GM12878 (cell line): ENCODE data around the gene CACNA1S. TPM values are rescaled to one million over a fixed set of nuclear protein-coding genes. Genes with fewer than 3 reads are reported as not detected.

ENCODE experiments used
- ATAC-seq: fragments of 200-7000 bp; cut with Tn5 transposase; 3 replicates; pipeline ENCODE4 v1.9.1; 2020; ENCODE audit warnings: mild to moderate bottlenecking, moderate library complexity
- BruUV-seq: library from RNA; stranded (reverse); fragments of 400-500 nt; replicated peaks from 2 replicates; lab custom pipeline; 2021; lab: Mats Ljungman, UMichigan
- CTCF ChIA-PET: fragments of 300-600 bp; sonication (Branson Sonifier 250); formaldehyde crosslinking; extraction: SDS; loops from one replicate; lab custom pipeline; 2021; ENCODE audit warnings: inconsistent platforms; lab: Yijun Ruan, JAX
- POLR2A ChIA-PET: fragments of 350-600 bp; formaldehyde crosslinking; extraction: SDS; loops from one replicate; lab custom pipeline; 2021; ENCODE audit warnings: inconsistent platforms; lab: Charles Lee
- RAD21 ChIA-PET: fragments of 300-600 bp; sonication (Branson Sonifier 250); formaldehyde crosslinking; loops from one replicate; lab custom pipeline; 2023; ENCODE audit warnings: antibody characterized with exemption; ENCODE audit not compliant: unreplicated experiment; lab: Charles Lee
- SMC1A ChIA-PET: fragments of 300-600 bp; sonication (Branson Sonifier 250); formaldehyde crosslinking; loops from one replicate; lab custom pipeline; 2023; ENCODE audit not compliant: unreplicated experiment, uncharacterized antibody; lab: Charles Lee
- DNase-seq: peaks from one replicate; pipeline ENCODE4 v3.0.0-alpha.2; 2011; ENCODE audit warnings: low read depth, low spot score
- FAIRE-seq: peaks from 3 replicates; lab custom pipeline; 2011; peaks lifted over from hg19 to GRCh38; lab: Jason Lieb, UNC
- H2AFZ ChIP-seq: 2 replicates; pipeline ENCODE4 v1.6.0; 2011; ENCODE audit warnings: low read depth, low read length, control low read depth; ENCODE audit not compliant: control insufficient read depth
- H3K27ac ChIP-seq: 2 replicates; pipeline ENCODE4 v1.5.1; 2011; ENCODE audit warnings: control low read depth; ENCODE audit not compliant: control insufficient read depth, insufficient read depth
- H3K27me3 ChIP-seq, 2 experiments: replicated peaks in 1 of 2; 2 replicates each; pipeline versions ENCODE4 v1.6.0 to v1.6.1; 2011; ENCODE audit warnings: low read length in 1 of 2; ENCODE audit not compliant: control insufficient read depth in 2 of 2, insufficient read depth in 2 of 2
- H3K36me3 ChIP-seq, 2 experiments: 2 replicates each; pipeline ENCODE4 v1.5.1; 2011; ENCODE audit warnings: low read length in 1 of 2; ENCODE audit not compliant: control insufficient read depth in 2 of 2, insufficient read depth in 2 of 2
- H3K4me1 ChIP-seq: 2 replicates; pipeline ENCODE4 v1.6.1; 2011; ENCODE audit warnings: mild to moderate bottlenecking, low read length, moderate library complexity, mixed read lengths; ENCODE audit not compliant: control insufficient read depth, insufficient read depth
- H3K4me2 ChIP-seq: 2 replicates; pipeline ENCODE4 v1.6.0; 2011; ENCODE audit warnings: control low read depth; ENCODE audit not compliant: control insufficient read depth, insufficient read depth
- H3K4me3 ChIP-seq: fragments of 200-600 bp; sonication (generic); 2 replicates; pipeline ENCODE4 v1.5.1; 2016
- H3K79me2 ChIP-seq: 2 replicates; pipeline ENCODE4 v1.6.0; 2011; ENCODE audit warnings: low read length; ENCODE audit not compliant: control insufficient read depth, insufficient read depth
- H3K9ac ChIP-seq: 2 replicates; pipeline ENCODE4 v1.8.0; 2011; ENCODE audit warnings: low read length, control low read depth, mixed read lengths; ENCODE audit not compliant: control insufficient read depth, insufficient read depth
- H3K9me3 ChIP-seq: replicated peaks from 3 replicates; pipeline ENCODE4 v1.5.1; 2011; ENCODE audit warnings: mild to moderate bottlenecking, low read length; ENCODE audit not compliant: control insufficient read depth, insufficient read depth
- H4K20me1 ChIP-seq: 2 replicates; pipeline ENCODE4 v1.6.0; 2011; ENCODE audit not compliant: control insufficient read depth, insufficient read depth
- BCLAF1 ChIP-seq: fragments of 450-650 bp; IDR thresholded peaks from 2 replicates; pipeline ENCODE4 v1.6.1; 2017; ENCODE audit warnings: antibody characterized with exemption, mild to moderate bottlenecking, moderate library complexity
- CHD2 ChIP-seq: IDR thresholded peaks from 2 replicates; pipeline ENCODE4 v1.6.1; 2011; ENCODE audit warnings: low read depth, low read length, improper control_type of control experiment, borderline replicate concordance
- DPF2 ChIP-seq: fragments of 450-650 bp; IDR thresholded peaks from 2 replicates; pipeline ENCODE4 v1.6.1; 2017; ENCODE audit warnings: mild to moderate bottlenecking
- EP300 ChIP-seq, 2 experiments: fragments of 150-350 bp in 1 of 2; IDR thresholded peaks; 2 replicates each; pipeline ENCODE4 v1.6.1; 2011 to 2012; ENCODE audit warnings: low read depth in 2 of 2, low read length in 2 of 2, borderline replicate concordance in 1 of 2, improper control_type of control experiment in 1 of 2, inconsistent platforms in 1 of 2; ENCODE audit not compliant: control insufficient read depth in 1 of 2
- ETV6 ChIP-seq, 2 experiments: fragments of 450-650 bp in 1 of 2; IDR thresholded peaks in 1 of 2; conservative IDR thresholded peaks in 1 of 2; 2 replicates each; pipeline ENCODE4 v1.6.1; 2014; ENCODE audit warnings: antibody characterized with exemption in 1 of 2, borderline replicate concordance in 1 of 2, low read depth in 1 of 2, mild to moderate bottlenecking in 1 of 2, moderate library complexity in 1 of 2
- FOS ChIP-seq: IDR thresholded peaks from 3 replicates; pipeline ENCODE4 v1.6.1; 2011; ENCODE audit warnings: borderline replicate concordance; ENCODE audit not compliant: insufficient read length; ENCODE audit errors: extremely low read depth
- IKZF1 ChIP-seq: fragments of 450-650 bp; conservative IDR thresholded peaks from 2 replicates; pipeline ENCODE4 v1.6.1; 2017; ENCODE audit warnings: antibody characterized with exemption, mild to moderate bottlenecking
- NFXL1 ChIP-seq: fragments of 450-650 bp; IDR thresholded peaks from 2 replicates; pipeline ENCODE4 v1.6.1; 2017; ENCODE audit warnings: antibody characterized with exemption, mild to moderate bottlenecking, borderline replicate concordance
- SIX5 ChIP-seq: IDR thresholded peaks from 2 replicates; pipeline ENCODE4 v1.6.1; 2011; ENCODE audit warnings: mild to moderate bottlenecking, low read depth, low read length, moderate library complexity; ENCODE audit not compliant: severe bottlenecking
- SKIL ChIP-seq: fragments of 450-650 bp; IDR thresholded peaks from 2 replicates; pipeline ENCODE4 v1.6.1; 2017; ENCODE audit warnings: mild to moderate bottlenecking, low read depth, inconsistent platforms; ENCODE audit not compliant: poor library complexity, severe bottlenecking
- SUPT20H ChIP-seq: IDR thresholded peaks from 2 replicates; pipeline ENCODE4 v1.6.1; 2011; ENCODE audit warnings: low read depth, mild to moderate bottlenecking, low read length, moderate library complexity, borderline replicate concordance; ENCODE audit not compliant: control insufficient read depth
- TARDBP ChIP-seq: IDR thresholded peaks from 2 replicates; pipeline ENCODE4 v1.6.1; 2016; ENCODE audit warnings: borderline replicate concordance
- ZBTB4 ChIP-seq: fragments of 450-650 bp; formaldehyde crosslinking; IDR thresholded peaks from 2 replicates; pipeline ENCODE4 v1.4.0; 2022; ENCODE audit warnings: mild to moderate bottlenecking, moderate library complexity
- ZSCAN29 ChIP-seq: fragments of 450-650 bp; IDR thresholded peaks from 2 replicates; pipeline ENCODE4 v1.6.1; 2017; ENCODE audit warnings: mild to moderate bottlenecking, moderate library complexity
- WGBS: methylation state at CpG from one replicate; pipeline ENCODE4 v1.1.6; 2016; ENCODE audit warnings: low lambda C conversion rate; ENCODE audit not compliant: insufficient replicate concordance, insufficient coverage; ENCODE audit errors: missing lambda C conversion rate; 5-methylcytosine and 5-hydroxymethylcytosine counted together
- in situ Hi-C: fragments of 300-500 bp; cut with MboI; formaldehyde crosslinking; loops from 9 replicates; pipeline ENCODE4 v1.14.3; 2018; ENCODE audit warnings: mixed read lengths
- intact Hi-C: fragments of 100-400 bp; cut with micrococcal nuclease; formaldehyde crosslinking; loops from one replicate; pipeline ENCODE4 v1.14.2; 2022; ENCODE audit not compliant: unreplicated experiment
- polyA plus RNA-seq, 11 experiments: library from polyadenylated mRNA; depleted of rRNA in 4 of 11; unstranded in 6 of 11; stranded (reverse) in 5 of 11; fragments of >200 nt; fragmentation: Nextera tagmentation in 4 of 11; fragmentation: Illumina TruSeq in 1 of 11; extraction: Ambion mirVana in 4 of 11; extraction: Trizol in 1 of 11; gene quantifications; 1 replicate in 1 of 11; 2 replicates in 10 of 11; pipeline versions ENCODE4 v1.2.1 to v1.2.3, GENCODE V29; 2011 to 2016; ENCODE audit warnings: inconsistent platforms in 2 of 11, missing spikeins in 2 of 11, low read depth in 1 of 11
- total RNA-seq, 4 experiments: library from RNA; depleted of rRNA in 3 of 4; stranded (reverse); fragments of >200 nt in 3 of 4; fragmentation: Illumina TruSeq in 1 of 4; extraction: Trizol in 1 of 4; gene quantifications; 2 replicates each; pipeline versions ENCODE4 v1.2.1 to v1.2.3, GENCODE V29; 2013 to 2021

The CACNA1S gene
- total and polyA plus RNA-seq, 10 of the 15 experiments (the other 5 are each of a cell fraction or from before 2014, with no cell fraction given): under 0.01 to 0.04 (median 0.02) TPM; not detected in 6

GRCh38 chr1:201025571-201026002, 86.6 kb downstream of the CACNA1S start:
- ATAC-seq (peak; percentile 4; the same call in 2 of the 3 replicates), DNase-seq (no peak), FAIRE-seq (no peak)
- peaks cover 60% of the 10 kb centered on the region for H3K4me1 ChIP-seq
- in situ Hi-C loops: no loop called here
- H3K9me3 ChIP-seq: no peaks in the 10 kb centered on the region
- peak overlapping the region; percentile 23 for H3K4me2 ChIP-seq
- no peaks in the 10 kb centered on the region for H3K36me3 ChIP-seq
- no peaks in the 10 kb centered on the region for H4K20me1 ChIP-seq
- ChIA-PET SMC1A (interaction anchor here (0.8 to 10.3 kb wide), 19 partner anchors 8 to 628 kb away, joined by 3 to 91 read pairs (median 4); no protein-coding TSS in a partner anchor), CTCF (interaction anchor here (0.6 to 16.7 kb wide), 18 partner anchors 10 to 464 kb away, joined by 3 to 250 read pairs (median 7); no protein-coding TSS in a partner anchor), RAD21 (interaction anchor here (1.0 to 15.8 kb wide), 15 partner anchors 9 to 467 kb away, joined by 3 to 239 read pairs (median 5); no protein-coding TSS in a partner anchor), POLR2A (interaction anchor here (0.6 to 2.6 kb wide), 12 partner anchors 9 to 412 kb away, joined by 3 to 26 read pairs (median 4); partner anchors contain the start of gene DDX59)
- no peak overlapping the region; the same call in 1 of the 2 replicates for H3K9ac ChIP-seq
- no TSS peak for BruUV-seq
- H3K27me3 ChIP-seq: no peaks in the 10 kb centered on the region
- peak overlapping the region; percentile 7; the same call in 1 of the 2 replicates for H3K4me3 ChIP-seq
- peaks cover 25% of the 10 kb centered on the region for H3K79me2 ChIP-seq
- WGBS: 6% methylated on average over 7 of the region's 7 CpGs
- H3K27ac ChIP-seq: peak overlapping the region; percentile 22
- H2AFZ ChIP-seq: no peak overlapping the region; the same call in none of the 2 replicates
- intact Hi-C loops: no loop called here
- TF ChIP-seq EP300 (IDR thresholded peaks at IDR 0.05; ENCODE audit: borderline replicate concordance in 1 of 2, control insufficient read depth in 1 of 2, low read depth in 2 of 2, low read length in 2 of 2) (no peak), ZBTB4 (CRISPR knock-in tag) (no peak), IKZF1 (peak; percentile 49), NFXL1 (no peak), CHD2 (no peak), TARDBP (no peak), SUPT20H (no peak), SKIL (no peak), DPF2 (peak; percentile 48; the same call in 1 of the 2 replicates), BCLAF1 (no peak), FOS (no peak), SIX5 (no peak), ETV6 (conservative IDR thresholded peaks at IDR 0.05 in 1 of 2, IDR thresholded peaks at IDR 0.05 in 1 of 2; ENCODE audit: borderline replicate concordance in 1 of 2, low read depth in 1 of 2) (peak in 1 of 2 experiments; percentile 87; a peak in 2 of 4 replicates), ZSCAN29 (no peak)
